GM21737 (cell line): ENCODE data around the gene MKI67.
"Not testable (repeated sequence)": the region's sequence is repeated elsewhere in the genome, so short reads cannot be mapped to it uniquely, and the experiment has no call there.

Experiments
- ATAC-seq: cut with Tn5 transposase; IDR thresholded peaks from one replicate; pipeline ENCODE4 v1.9.1; 2021; ENCODE audit warnings: mild to moderate bottlenecking, moderate library complexity; ENCODE audit not compliant: unreplicated experiment

The MKI67 gene

GRCh38 chr10:128109707-128110106 lies 16.5 kb downstream of the MKI67 start:
- ATAC-seq, result no peak

- no peak for ATAC-seq
Observed at GRCh38 chr10:128105383-128105782, 20.8 kb downstream of the MKI67 start.

GRCh38 chr10:128103229-128103714 lies 23.0 kb downstream of the MKI67 start:
- no peak for ATAC-seq

- no peak for ATAC-seq
Observed at GRCh38 chr10:128102480-128103228, 23.6 kb downstream of the MKI67 start.

GRCh38 chr10:128101901-128102300 lies 24.3 kb downstream of the MKI67 start:
- ATAC-seq, result no peak

- no peak for ATAC-seq
Observed at GRCh38 chr10:128099901-128100300, 26.3 kb downstream of the MKI67 start.

GRCh38 chr10:128098631-128099030 lies 27.6 kb downstream of the MKI67 start:
- ATAC-seq, result no peak

GRCh38 chr10:128097783-128098182 lies 28.4 kb downstream of the MKI67 start:
- ATAC-seq, result no peak

- no peak for ATAC-seq
Observed at GRCh38 chr10:128096486-128097199, 29.6 kb downstream of the MKI67 start.

GRCh38 chr10:128095753-128096469 lies 30.3 kb downstream of the MKI67 start:
- no peak for ATAC-seq

- ATAC-seq, result no peak
Observed at GRCh38 chr10:128095027-128095752, 31.0 kb downstream of the MKI67 start.

GRCh38 chr10:128094596-128094995 lies 31.6 kb downstream of the MKI67 start:
- not testable (repeated sequence) for ATAC-seq

GRCh38 chr10:128092454-128092853 lies 33.8 kb downstream of the MKI67 start:
- ATAC-seq, result no peak

- ATAC-seq, result no peak
Observed at GRCh38 chr10:128091636-128092210, 34.5 kb downstream of the MKI67 start.

GRCh38 chr10:128087884-128088709 lies 38.1 kb downstream of the MKI67 start:
- ATAC-seq, result no peak

GRCh38 chr10:128087146-128087883 lies 38.9 kb downstream of the MKI67 start:
- ATAC-seq, result no peak

GRCh38 chr10:128086003-128086863 lies 40.0 kb downstream of the MKI67 start:
- ATAC-seq, result no peak

- no peak for ATAC-seq
Observed at GRCh38 chr10:128084991-128085390, 41.2 kb downstream of the MKI67 start.
